SJCRH30 (cell line): ENCODE results near the gene RFC2. TPM values are rescaled to one million over a fixed set of nuclear protein-coding genes. Genes with fewer than 3 reads are reported as not detected.
"Not testable (repeated sequence)": the region's sequence is repeated elsewhere in the genome, so short reads cannot be mapped to it uniquely, and the experiment has no call there.

ENCODE experiments used
- DNase-seq, 2 experiments: peaks; one replicate each; pipeline ENCODE4 v3.0.0-alpha.2; 2015 to 2020
- H3K27ac ChIP-seq: fragments of 250-450 bp; sonication (Bioruptor Pico); 2 replicates; pipeline ENCODE4 v1.5.1; 2020; ENCODE audit warnings: mild to moderate bottlenecking, moderate library complexity
- H3K27me3 ChIP-seq: fragments of 250-450 bp; sonication (Bioruptor Pico); 2 replicates; pipeline ENCODE4 v1.5.1; 2020; ENCODE audit warnings: mild to moderate bottlenecking, moderate library complexity
- H3K36me3 ChIP-seq: fragments of 250-450 bp; sonication (Bioruptor Pico); 2 replicates; pipeline ENCODE4 v1.5.1; 2020; ENCODE audit warnings: mild to moderate bottlenecking, moderate library complexity
- H3K4me1 ChIP-seq: fragments of 250-450 bp; sonication (Bioruptor Pico); 2 replicates; pipeline ENCODE4 v1.5.1; 2020; ENCODE audit warnings: mild to moderate bottlenecking, moderate library complexity
- H3K4me3 ChIP-seq: fragments of 250-450 bp; sonication (Bioruptor Pico); 2 replicates; pipeline ENCODE4 v1.5.1; 2020; ENCODE audit warnings: mild to moderate bottlenecking, moderate library complexity
- H3K9me3 ChIP-seq: fragments of 250-450 bp; sonication (Bioruptor Pico); replicated peaks from 2 replicates; pipeline ENCODE4 v1.5.1; 2020; ENCODE audit warnings: mild to moderate bottlenecking, moderate library complexity
- total RNA-seq: library from RNA; depleted of rRNA; stranded (reverse); fragments of >200 nt; shearing (Covaris generic); gene quantifications from 2 replicates; pipeline ENCODE4 v1.2.3, GENCODE V29; 2014

The RFC2 gene
- total RNA-seq, 1 experiment from 2014 or later = 111 TPM

- Histone ChIP-seq H3K27me3 (no peaks in the 10 kb centered on the region), H3K9me3 (no peaks in the 10 kb centered on the region), H3K36me3 (no peaks in the 10 kb centered on the region), H3K4me3 (no peak overlapping the region), H3K27ac (no peak overlapping the region), H3K4me1 (peaks cover 26% of the 10 kb centered on the region)
- DNase-seq = no peak
Measured at GRCh38 chr7:74267756-74268565, 13.8 kb upstream of the RFC2 start.

DNA sequence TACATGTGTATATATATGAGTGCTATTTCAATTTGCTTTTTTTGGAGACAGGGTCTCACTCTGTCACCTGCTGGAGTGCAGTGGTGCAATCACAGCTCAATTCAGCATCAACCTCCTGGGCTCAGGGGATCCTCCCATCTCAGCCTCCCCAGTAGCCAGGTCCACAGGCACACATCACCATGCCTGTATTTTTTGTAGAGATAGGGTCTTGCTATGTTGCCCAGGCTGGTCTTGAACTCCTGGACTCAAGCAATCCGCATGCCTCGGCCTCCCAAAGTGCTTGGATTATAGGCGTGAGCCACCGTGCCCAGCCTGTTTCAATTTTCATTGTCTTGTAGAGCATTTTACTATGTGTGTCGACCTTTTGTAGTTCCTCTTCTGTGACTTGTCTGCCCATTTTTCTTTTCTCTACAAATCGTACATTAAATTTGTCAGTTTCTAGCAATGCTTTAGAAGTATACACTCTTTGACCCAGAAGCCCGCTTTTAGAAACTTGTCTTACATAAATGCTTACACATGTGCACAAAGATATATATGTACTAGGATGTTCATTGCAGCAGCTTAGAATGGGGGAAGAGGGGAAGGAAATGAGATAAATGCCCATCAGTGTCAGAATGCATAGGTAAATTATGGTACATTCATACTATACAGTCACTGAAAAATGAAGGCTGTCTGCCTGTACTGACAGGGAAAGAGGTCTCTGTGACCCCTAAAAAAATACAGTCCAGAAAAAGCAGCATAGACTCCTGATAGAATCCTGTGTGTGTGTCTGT, 12.2 kb upstream of the RFC2 start:
- no peak overlapping the region for H3K27ac ChIP-seq
- no peak for DNase-seq
- H3K4me1 ChIP-seq = peaks cover 23% of the 10 kb centered on the region
- H3K36me3 ChIP-seq = no peaks in the 10 kb centered on the region
- H3K9me3 ChIP-seq = no peaks in the 10 kb centered on the region
- no peak overlapping the region for H3K4me3 ChIP-seq
- no peaks in the 10 kb centered on the region for H3K27me3 ChIP-seq

GRCh38 chr7:74263399-74264120, 9.4 kb upstream of the RFC2 start:
- DNase-seq = no peak
- Histone ChIP-seq H3K9me3 (no peaks in the 10 kb centered on the region), H3K4me1 (peaks cover 15% of the 10 kb centered on the region), H3K27ac (peak overlapping the region; percentile 80), H3K4me3 (no peak overlapping the region), H3K27me3 (no peaks in the 10 kb centered on the region), H3K36me3 (no peaks in the 10 kb centered on the region)

DNA sequence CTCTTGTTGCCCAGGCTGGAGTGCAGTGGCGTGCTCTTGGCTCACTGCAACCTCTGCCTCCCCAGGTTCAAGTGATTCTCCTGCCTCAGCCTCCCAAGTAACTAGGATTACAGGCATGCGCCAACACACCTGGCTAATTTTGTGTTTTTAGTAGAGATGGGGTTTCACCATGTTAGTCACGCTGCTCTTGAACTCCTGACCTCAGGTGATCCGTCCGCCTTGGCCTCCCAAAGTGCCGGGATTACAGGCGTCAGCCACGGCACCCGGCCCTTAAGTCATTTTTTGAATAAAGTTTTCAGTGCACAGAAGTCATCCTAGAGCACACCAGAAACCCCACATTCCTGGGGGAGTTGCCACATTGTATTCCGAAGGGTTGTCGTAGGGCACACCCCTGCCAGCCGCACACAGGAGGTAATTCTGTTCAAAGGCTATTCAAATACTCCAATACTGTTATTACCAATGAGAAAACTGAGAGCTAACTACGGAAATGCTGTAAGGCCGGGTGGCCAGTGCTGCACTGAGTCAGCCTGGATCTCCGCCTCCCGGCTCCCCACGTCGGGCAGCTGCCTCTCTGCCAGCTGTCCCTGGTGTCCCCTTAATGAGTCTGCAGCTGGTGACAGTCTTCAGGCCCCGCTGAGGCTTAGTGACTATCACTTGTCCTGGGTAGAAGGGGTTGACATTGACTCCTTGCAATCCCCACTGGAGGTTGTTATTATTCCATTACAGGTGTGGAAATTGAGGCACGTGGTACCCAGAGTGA, 8.6 kb upstream of the RFC2 start:
- H3K27me3 ChIP-seq = no peaks in the 10 kb centered on the region
- H3K4me1 ChIP-seq = peaks cover 15% of the 10 kb centered on the region
- H3K27ac ChIP-seq = peak overlapping the region; percentile 80
- H3K9me3 ChIP-seq = no peaks in the 10 kb centered on the region
- H3K36me3 ChIP-seq = no peaks in the 10 kb centered on the region
- peak overlapping the region; percentile 0; the same call in 1 of the 2 replicates for H3K4me3 ChIP-seq
- DNase-seq = peak; percentile 95 to 97

DNA sequence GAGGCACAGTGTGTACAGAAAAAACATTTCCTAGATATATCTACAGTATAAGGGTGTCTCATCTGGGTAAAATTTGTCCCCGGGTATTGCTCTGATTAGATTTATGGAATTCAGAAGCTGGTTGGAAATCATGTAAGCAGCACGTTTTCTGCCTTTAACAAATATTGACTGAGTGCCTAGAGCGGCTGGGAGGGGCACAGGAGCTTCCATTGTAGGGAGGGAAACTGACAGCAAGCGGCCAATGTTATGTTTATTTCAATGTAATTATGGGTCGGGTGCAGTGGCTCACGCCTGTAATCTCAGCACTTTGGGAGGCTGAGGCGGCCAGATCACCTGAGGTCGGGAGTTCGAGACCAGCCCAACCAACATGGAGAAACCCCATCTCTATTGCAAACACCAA, 4.4 kb upstream of the RFC2 start:
- H3K27ac ChIP-seq = no peak overlapping the region
- no peaks in the 10 kb centered on the region for H3K36me3 ChIP-seq
- H3K4me1 ChIP-seq = peaks cover 28% of the 10 kb centered on the region
- no peak overlapping the region for H3K4me3 ChIP-seq
- H3K27me3 ChIP-seq = no peaks in the 10 kb centered on the region
- no peak for DNase-seq
- no peaks in the 10 kb centered on the region for H3K9me3 ChIP-seq

- DNase-seq = peak; percentile 78 to 85
- Histone ChIP-seq H3K36me3 (no peaks in the 10 kb centered on the region), H3K9me3 (no peaks in the 10 kb centered on the region), H3K4me3 (no peak overlapping the region), H3K27me3 (no peaks in the 10 kb centered on the region), H3K4me1 (peaks cover 26% of the 10 kb centered on the region), H3K27ac (peak overlapping the region; percentile 3; the same call in 1 of the 2 replicates)
Measured at GRCh38 chr7:74256491-74257408, 2.6 kb upstream of the RFC2 start.

DNA sequence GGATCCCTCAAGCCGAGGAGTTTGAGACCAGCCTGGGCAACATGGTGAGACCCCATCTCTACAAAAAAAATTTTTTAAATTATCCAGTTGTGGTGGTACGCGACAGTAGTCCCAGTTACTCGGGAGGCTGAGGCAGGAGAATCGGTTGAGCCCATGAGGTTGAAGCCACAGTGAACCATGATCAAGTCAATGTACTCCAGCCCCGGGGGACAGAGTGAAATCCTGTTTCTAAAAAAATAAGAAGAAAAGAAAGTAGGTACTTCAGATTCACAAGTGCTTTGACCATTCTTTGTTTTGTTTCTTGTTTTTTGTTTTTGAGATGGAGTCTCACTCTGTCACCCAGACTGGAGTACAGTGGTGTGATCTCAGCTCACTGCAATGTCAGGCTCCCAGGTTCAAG, 1.3 kb upstream of the RFC2 start:
- H3K27ac ChIP-seq, H3K27me3 ChIP-seq, DNase-seq, H3K9me3 ChIP-seq: not testable (repeated sequence)
- Histone ChIP-seq H3K4me3 (peak overlapping the region; percentile 91; the same call in 1 of the 2 replicates), H3K36me3 (peaks cover 11% of the 10 kb centered on the region), H3K4me1 (peaks cover 26% of the 10 kb centered on the region)

GRCh38 chr7:74254858-74255379, 720 bp upstream of the RFC2 start:
- Histone ChIP-seq H3K27ac (peak overlapping the region; percentile 83; the same call in 1 of the 2 replicates), H3K9me3 (no peaks in the 10 kb centered on the region), H3K36me3 (peaks cover 15% of the 10 kb centered on the region), H3K4me3 (peak overlapping the region; percentile 91), H3K27me3 (no peaks in the 10 kb centered on the region), H3K4me1 (peaks cover 26% of the 10 kb centered on the region)
- no peak for DNase-seq

- Histone ChIP-seq H3K36me3 (peaks cover 26% of the 10 kb centered on the region), H3K9me3 (no peaks in the 10 kb centered on the region), H3K27me3 (no peaks in the 10 kb centered on the region), H3K4me1 (peaks cover 26% of the 10 kb centered on the region), H3K4me3 (peak overlapping the region; percentile 91), H3K27ac (peak overlapping the region; percentile 83)
- DNase-seq = no peak
Measured at GRCh38 chr7:74253835-74254128, 417 bp downstream of the RFC2 start.

GRCh38 chr7:74253331-74253730, 868 bp downstream of the RFC2 start:
- Histone ChIP-seq H3K27me3 (no peaks in the 10 kb centered on the region), H3K36me3 (peaks cover 31% of the 10 kb centered on the region), H3K4me1 (peaks cover 26% of the 10 kb centered on the region), H3K9me3 (no peaks in the 10 kb centered on the region), H3K4me3 (peak overlapping the region; percentile 91), H3K27ac (peak overlapping the region; percentile 83; the same call in 1 of the 2 replicates)
- no peak for DNase-seq

DNA sequence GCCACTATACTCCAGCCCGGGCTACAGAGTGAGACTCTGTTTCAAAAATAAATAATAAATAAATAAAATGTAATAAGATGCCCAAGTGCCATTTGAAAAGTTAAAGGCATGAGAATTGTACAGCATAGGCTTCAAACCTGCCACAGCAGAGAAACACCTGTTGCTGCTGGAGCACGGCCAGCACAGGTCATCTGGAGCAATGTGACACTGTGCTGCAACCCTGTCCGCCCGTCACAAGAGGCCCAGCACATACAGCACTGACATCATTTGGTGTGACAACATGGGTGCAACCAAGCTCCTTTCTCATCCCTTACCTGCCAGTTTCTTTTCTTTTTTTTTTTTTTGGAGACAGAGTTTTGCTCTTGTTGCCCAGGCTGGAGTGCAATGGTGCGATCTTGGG, 1.3 kb downstream of the RFC2 start:
- Histone ChIP-seq H3K27ac (no peak overlapping the region), H3K27me3 (no peaks in the 10 kb centered on the region), H3K9me3 (no peaks in the 10 kb centered on the region), H3K4me1 (peaks cover 26% of the 10 kb centered on the region), H3K36me3 (peaks cover 35% of the 10 kb centered on the region), H3K4me3 (no peak overlapping the region)
- peak in 1 of 2 experiments; percentile 39 for DNase-seq

DNA sequence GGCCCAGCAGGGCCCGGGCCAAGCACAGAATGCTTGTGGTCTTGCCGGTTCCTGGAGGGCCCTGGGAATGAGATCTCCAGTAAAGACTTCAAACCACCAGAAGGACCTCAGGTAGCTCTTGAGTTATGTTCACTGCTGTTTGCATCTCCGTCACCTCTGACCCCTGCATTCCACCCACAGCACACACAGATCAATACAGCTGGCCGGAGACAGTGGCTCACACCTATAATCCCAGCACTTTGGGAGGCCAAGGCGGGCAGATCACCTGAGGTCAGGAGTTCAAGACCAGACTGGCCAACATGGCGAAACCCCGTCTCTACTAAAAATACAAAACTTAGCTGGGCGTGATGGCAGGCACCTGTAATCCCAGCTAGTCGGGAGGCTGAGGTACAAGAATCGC, 5.1 kb downstream of the RFC2 start:
- not testable (repeated sequence) for H3K9me3 ChIP-seq, H3K4me3 ChIP-seq, DNase-seq, H3K27ac ChIP-seq, H3K27me3 ChIP-seq
- peaks cover 11% of the 10 kb centered on the region; the same call in 1 of the 2 replicates for H3K4me1 ChIP-seq
- H3K36me3 ChIP-seq = peaks cover 70% of the 10 kb centered on the region

DNA sequence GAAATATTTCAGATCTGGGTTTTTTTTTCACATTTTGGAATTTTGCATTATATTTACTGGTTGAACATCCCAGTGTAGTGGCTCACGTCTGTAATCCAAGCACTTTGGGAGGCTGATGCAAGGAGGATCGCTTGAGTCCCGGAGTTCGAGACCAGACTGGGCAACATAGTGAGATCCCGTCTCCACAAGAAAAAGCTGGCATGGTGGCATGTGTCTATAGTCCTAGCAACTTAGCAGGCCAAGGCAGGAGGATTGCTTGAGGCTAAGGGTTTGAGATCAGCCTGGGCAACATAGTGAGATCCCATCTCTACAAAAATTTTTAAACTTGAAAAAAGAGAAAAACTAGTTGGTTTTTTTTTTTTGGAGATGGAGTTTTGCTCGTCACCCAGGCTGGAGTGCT, 6.0 kb downstream of the RFC2 start:
- Histone ChIP-seq H3K4me3 (no peak overlapping the region), H3K36me3 (peaks cover 79% of the 10 kb centered on the region), H3K4me1 (peaks cover 7% of the 10 kb centered on the region; the same call in 1 of the 2 replicates), H3K9me3 (no peaks in the 10 kb centered on the region), H3K27me3 (no peaks in the 10 kb centered on the region), H3K27ac (no peak overlapping the region)
- DNase-seq = no peak
